ENCODE results near the gene TPSG1.

The TPSG1 gene

GRCh38 chr16:1216681-1217400 is 8.2 kb downstream of the TPSG1 start:
- Histone ChIP-seq H3K4me1 (ENCODE audit: insufficient read depth, low read length, severe bottlenecking) (no peaks in the 10 kb centered on the region), H3K9ac (ENCODE audit: low read length) (no peak overlapping the region), H2AFZ (ENCODE audit: low read length) (no peak overlapping the region), H3K9me2 (ENCODE audit: low read depth, low read length) (no peaks in the 10 kb centered on the region), H3K79me2 (ENCODE audit: insufficient read depth, low read length) (no peaks in the 10 kb centered on the region), H3K27ac (ENCODE audit: low read depth, low read length, poor library complexity, severe bottlenecking) (no peak overlapping the region), H3K4me3 (ENCODE audit: low read depth, low read length, poor library complexity, severe bottlenecking) (no peak overlapping the region), H3K36me3 (ENCODE audit: insufficient read depth, low read length) (no peaks in the 10 kb centered on the region), H3F3A (ENCODE audit: insufficient read depth, low read length) (no peaks in the 10 kb centered on the region), H4K20me1 (ENCODE audit: insufficient read depth, low read length) (no peaks in the 10 kb centered on the region), H3K27me3 (ENCODE audit: insufficient read depth, low read length) (no peaks in the 10 kb centered on the region), H3K4me2 (ENCODE audit: low read length) (no peak overlapping the region), H3K9me3 (ENCODE audit: low read length) (no peaks in the 10 kb centered on the region)
- TF ChIP-seq EZH2 (IDR thresholded peaks at IDR 0.05; ENCODE audit: borderline replicate concordance, low read length): no peak
- TF ChIP-seq CTCF (IDR thresholded peaks at IDR 0.05; ENCODE audit: low read length): no peak

GRCh38 chr16:1216296-1216619 is 8.8 kb downstream of the TPSG1 start:
- no peaks in the 10 kb centered on the region for H3K4me1 ChIP-seq (ENCODE audit: insufficient read depth, low read length, severe bottlenecking)
- no peak overlapping the region for H3K4me3 ChIP-seq (ENCODE audit: low read depth, low read length, poor library complexity, severe bottlenecking)
- H3K4me2 ChIP-seq (ENCODE audit: low read length): no peak overlapping the region
- H3K9ac ChIP-seq (ENCODE audit: low read length): no peak overlapping the region
- H3K9me3 ChIP-seq (ENCODE audit: low read length): no peaks in the 10 kb centered on the region
- no peaks in the 10 kb centered on the region for H3K36me3 ChIP-seq (ENCODE audit: insufficient read depth, low read length)
- no peak overlapping the region for H2AFZ ChIP-seq (ENCODE audit: low read length)
- H3K27me3 ChIP-seq (ENCODE audit: insufficient read depth, low read length): no peaks in the 10 kb centered on the region
- H3F3A ChIP-seq (ENCODE audit: insufficient read depth, low read length): no peaks in the 10 kb centered on the region
- H3K9me2 ChIP-seq (ENCODE audit: low read depth, low read length): no peaks in the 10 kb centered on the region
- H4K20me1 ChIP-seq (ENCODE audit: insufficient read depth, low read length): no peaks in the 10 kb centered on the region
- no peaks in the 10 kb centered on the region for H3K79me2 ChIP-seq (ENCODE audit: insufficient read depth, low read length)
- no peak overlapping the region for H3K27ac ChIP-seq (ENCODE audit: low read depth, low read length, poor library complexity, severe bottlenecking)
- TF ChIP-seq EZH2 (IDR thresholded peaks at IDR 0.05; ENCODE audit: borderline replicate concordance, low read length) (no peak), CTCF (IDR thresholded peaks at IDR 0.05; ENCODE audit: low read length) (no peak)

GRCh38 chr16:1215574-1216295 is 9.3 kb downstream of the TPSG1 start:
- no peak overlapping the region for H3K27ac ChIP-seq (ENCODE audit: low read depth, low read length, poor library complexity, severe bottlenecking)
- H3K27me3 ChIP-seq (ENCODE audit: insufficient read depth, low read length): no peaks in the 10 kb centered on the region
- no peaks in the 10 kb centered on the region for H3K36me3 ChIP-seq (ENCODE audit: insufficient read depth, low read length)
- H3K79me2 ChIP-seq (ENCODE audit: insufficient read depth, low read length): no peaks in the 10 kb centered on the region
- no peaks in the 10 kb centered on the region for H3K9me3 ChIP-seq (ENCODE audit: low read length)
- no peak for TF ChIP-seq CTCF (IDR thresholded peaks at IDR 0.05; ENCODE audit: low read length)
- no peak for TF ChIP-seq EZH2 (IDR thresholded peaks at IDR 0.05; ENCODE audit: borderline replicate concordance, low read length)
- no peak overlapping the region for H2AFZ ChIP-seq (ENCODE audit: low read length)
- H3K4me1 ChIP-seq (ENCODE audit: insufficient read depth, low read length, severe bottlenecking): no peaks in the 10 kb centered on the region
- no peak overlapping the region for H3K4me2 ChIP-seq (ENCODE audit: low read length)
- H3F3A ChIP-seq (ENCODE audit: insufficient read depth, low read length): no peaks in the 10 kb centered on the region
- H3K9me2 ChIP-seq (ENCODE audit: low read depth, low read length): no peaks in the 10 kb centered on the region
- no peak overlapping the region for H3K9ac ChIP-seq (ENCODE audit: low read length)
- H3K4me3 ChIP-seq (ENCODE audit: low read depth, low read length, poor library complexity, severe bottlenecking): no peak overlapping the region
- no peaks in the 10 kb centered on the region for H4K20me1 ChIP-seq (ENCODE audit: insufficient read depth, low read length)
